Panc1 (cell line): ENCODE data around the gene ADD2.

Experiments used
- TCF7L2 ChIP-seq: IDR thresholded peaks from 2 replicates; pipeline ENCODE4 v1.6.1; 2011; ENCODE audit warnings: mild to moderate bottlenecking, low read depth, low read length, inconsistent platforms
- TF ChIP-seq, protein P1 (sequence below): fragments of 450-650 bp; IDR thresholded peaks from 2 replicates; pipeline ENCODE4 v1.5.1; 2017; ENCODE audit warnings: mild to moderate bottlenecking

GRCh38 chr2:70656421-70657010, 111.5 kb downstream of the ADD2 start:
- TF ChIP-seq, protein P1, sequence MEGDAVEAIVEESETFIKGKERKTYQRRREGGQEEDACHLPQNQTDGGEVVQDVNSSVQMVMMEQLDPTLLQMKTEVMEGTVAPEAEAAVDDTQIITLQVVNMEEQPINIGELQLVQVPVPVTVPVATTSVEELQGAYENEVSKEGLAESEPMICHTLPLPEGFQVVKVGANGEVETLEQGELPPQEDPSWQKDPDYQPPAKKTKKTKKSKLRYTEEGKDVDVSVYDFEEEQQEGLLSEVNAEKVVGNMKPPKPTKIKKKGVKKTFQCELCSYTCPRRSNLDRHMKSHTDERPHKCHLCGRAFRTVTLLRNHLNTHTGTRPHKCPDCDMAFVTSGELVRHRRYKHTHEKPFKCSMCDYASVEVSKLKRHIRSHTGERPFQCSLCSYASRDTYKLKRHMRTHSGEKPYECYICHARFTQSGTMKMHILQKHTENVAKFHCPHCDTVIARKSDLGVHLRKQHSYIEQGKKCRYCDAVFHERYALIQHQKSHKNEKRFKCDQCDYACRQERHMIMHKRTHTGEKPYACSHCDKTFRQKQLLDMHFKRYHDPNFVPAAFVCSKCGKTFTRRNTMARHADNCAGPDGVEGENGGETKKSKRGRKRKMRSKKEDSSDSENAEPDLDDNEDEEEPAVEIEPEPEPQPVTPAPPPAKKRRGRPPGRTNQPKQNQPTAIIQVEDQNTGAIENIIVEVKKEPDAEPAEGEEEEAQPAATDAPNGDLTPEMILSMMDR, result no peak
- TF ChIP-seq TCF7L2, result no peak
